SU-DHL-6 (cell line): ENCODE results near the gene MARK1.

ENCODE experiments used
- CTCF ChIP-seq: fragments of 200-600 bp; sonication (generic); IDR thresholded peaks from one replicate; pipeline ENCODE4 v1.5.1; 2017; ENCODE audit warnings: antibody characterized with exemption, mild to moderate bottlenecking, low read length, moderate library complexity; ENCODE audit not compliant: insufficient read depth, poor library complexity, severe bottlenecking
- EZH2phosphoT487 ChIP-seq: fragments of 200-600 bp; sonication (generic), shearing (Covaris generic); conservative IDR thresholded peaks from 2 replicates; pipeline ENCODE4 v1.6.1; 2018; ENCODE audit warnings: mild to moderate bottlenecking, antibody characterized with exemption, low read length, moderate library complexity, mixed read lengths

GRCh38 chr1:220516014-220516721, 11.8 kb upstream of the MARK1 start:
- TF ChIP-seq CTCF, result no peak
- no peak for TF ChIP-seq EZH2phosphoT487
